SK-N-SH (cell line): Measurements from ENCODE around the gene PIGX. TPM values are rescaled to one million over a fixed set of nuclear protein-coding genes. Genes with fewer than 3 reads are reported as not detected.

Experiments
- CTCF ChIA-PET: fragments of 300-600, 350-600 bp; formaldehyde crosslinking; extraction: SDS; loops from one replicate; lab custom pipeline; 2021; lab: Yijun Ruan, JAX
- POLR2A ChIA-PET: fragments of 350-600 bp; sonication (Branson Sonifier 250); formaldehyde crosslinking; extraction: SDS; loops from one replicate; lab custom pipeline; 2020; ENCODE audit warnings: antibody characterized with exemption, inconsistent platforms; lab: Yijun Ruan, JAX
- DNase-seq: peaks from one replicate; pipeline ENCODE4 v3.0.0; 2012
- H2AFZ ChIP-seq: fragments of 200-600 bp; sonication (generic); 2 replicates; pipeline ENCODE4 v1.8.1; 2016; ENCODE audit warnings: antibody characterized with exemption, mild to moderate bottlenecking, low read depth
- H3F3A ChIP-seq: fragments of 200-600 bp; sonication (generic); replicated peaks from 2 replicates; pipeline ENCODE3; 2016; ENCODE audit warnings: antibody characterized with exemption, mild to moderate bottlenecking; ENCODE audit not compliant: insufficient read depth
- H3K27ac ChIP-seq, 2 experiments: fragments of 200-500 bp in 1 of 2; fragments of 200-600 bp in 1 of 2; sonication (Bioruptor generic) in 1 of 2; sonication (generic), shearing (Covaris generic) in 1 of 2; 2 replicates each; pipeline versions ENCODE4 v1.5.1 to v1.6.1; 2014 to 2016; ENCODE audit warnings: low read depth in 2 of 2, inconsistent platforms in 1 of 2, low read length in 1 of 2, mild to moderate bottlenecking in 1 of 2, mixed read lengths in 1 of 2
- H3K27me3 ChIP-seq: fragments of 200-600 bp; sonication (generic), shearing (Covaris generic); 2 replicates; pipeline ENCODE4 v1.6.1; 2016; ENCODE audit warnings: mixed run types; ENCODE audit not compliant: insufficient read depth
- H3K36me3 ChIP-seq, 2 experiments: fragments of 200-500 bp in 1 of 2; fragments of 200-600 bp in 1 of 2; sonication (Bioruptor generic) in 1 of 2; sonication (generic) in 1 of 2; replicated peaks in 1 of 2; 2 replicates each; pipeline versions ENCODE3 to v1.5.1; 2014 to 2016; ENCODE audit warnings: low read length in 1 of 2, mild to moderate bottlenecking in 1 of 2; ENCODE audit not compliant: insufficient read depth in 2 of 2, control insufficient read depth in 1 of 2
- H3K4me1 ChIP-seq, 2 experiments: fragments of 200-500 bp in 1 of 2; fragments of 200-600 bp in 1 of 2; sonication (Bioruptor generic) in 1 of 2; sonication (generic), shearing (Covaris generic) in 1 of 2; 2 replicates each; pipeline versions ENCODE4 v1.5.1 to v1.6.1; 2014 to 2016; ENCODE audit warnings: low read depth in 1 of 2, low read length in 1 of 2, mixed run types in 1 of 2; ENCODE audit not compliant: insufficient read depth in 2 of 2, control insufficient read depth in 1 of 2
- H3K4me2 ChIP-seq: fragments of 200-600 bp; sonication (generic), shearing (Covaris generic); 2 replicates; pipeline ENCODE4 v1.6.1; 2017; ENCODE audit warnings: mixed run types
- H3K4me3 ChIP-seq, 2 experiments: fragments of 200-500 bp in 1 of 2; fragments of 200-600 bp in 1 of 2; sonication (Bioruptor generic) in 1 of 2; sonication (generic), shearing (Covaris generic) in 1 of 2; 2 replicates each; pipeline versions ENCODE4 v1.5.1 to v1.8.1; 2014 to 2016; ENCODE audit warnings: low read depth in 2 of 2, inconsistent platforms in 1 of 2, low read length in 1 of 2, mild to moderate bottlenecking in 1 of 2, mixed read lengths in 1 of 2, moderate library complexity in 1 of 2
- H3K79me2 ChIP-seq: fragments of 200-600 bp; sonication (generic); 2 replicates; pipeline ENCODE4 v1.8.1; 2017; ENCODE audit warnings: mild to moderate bottlenecking; ENCODE audit not compliant: insufficient read depth
- H3K9ac ChIP-seq: fragments of 200-600 bp; sonication (generic); 2 replicates; pipeline ENCODE4 v1.6.1; 2017; ENCODE audit warnings: mixed run types
- H3K9me2 ChIP-seq: fragments of 200-600 bp; sonication (generic); 2 replicates; pipeline ENCODE4 v1.6.1; 2017; ENCODE audit warnings: mixed run types
- H3K9me3 ChIP-seq: fragments of 200-600 bp; sonication (generic); 2 replicates; pipeline ENCODE4 v1.6.1; 2017; ENCODE audit warnings: mixed run types, mild to moderate bottlenecking, moderate library complexity
- H4K20me1 ChIP-seq: fragments of 200-600 bp; sonication (generic); 2 replicates; pipeline ENCODE4 v1.6.1; 2017; ENCODE audit warnings: mild to moderate bottlenecking, mixed run types; ENCODE audit not compliant: insufficient read depth
- ELF1 ChIP-seq: IDR thresholded peaks from 2 replicates; pipeline ENCODE4 v1.4.0; 2012
- FOXM1 ChIP-seq: IDR thresholded peaks from 2 replicates; pipeline ENCODE4 v1.4.0; 2012; ENCODE audit warnings: low read depth, mild to moderate bottlenecking
- MAX ChIP-seq: IDR thresholded peaks from 2 replicates; pipeline ENCODE4 v1.4.0; 2012; ENCODE audit warnings: low read depth
- PBX3 ChIP-seq: IDR thresholded peaks from 2 replicates; pipeline ENCODE4; 2012
- RCOR1 ChIP-seq: fragments of 150-350 bp; IDR thresholded peaks from 2 replicates; pipeline ENCODE4 v1.6.1; 2017; ENCODE audit warnings: antibody characterized with exemption, low read length
- REST ChIP-seq: IDR thresholded peaks from 2 replicates; pipeline ENCODE4 v1.6.1; 2012; ENCODE audit warnings: mild to moderate bottlenecking, low read depth, low read length, moderate library complexity
- RFX5 ChIP-seq: IDR thresholded peaks from 2 replicates; pipeline ENCODE4 v1.6.1; 2012; ENCODE audit warnings: mild to moderate bottlenecking, improper control_type of control experiment, low read length
- SMC3 ChIP-seq: IDR thresholded peaks from 2 replicates; pipeline ENCODE4 v1.6.1; 2012; ENCODE audit warnings: low read depth, low read length, improper control_type of control experiment
- USF2 ChIP-seq: fragments of 150-350 bp; IDR thresholded peaks from 2 replicates; pipeline ENCODE4 v1.6.1; 2017; ENCODE audit warnings: antibody characterized with exemption, low read length, low read depth, borderline replicate concordance
- ZBTB33 ChIP-seq: IDR thresholded peaks from 2 replicates; pipeline ENCODE4 v1.4.0; 2012; ENCODE audit warnings: low read depth, borderline replicate concordance
- WGBS: methylation state at CpG from one replicate; pipeline ENCODE4 v1.1.6; 2017; ENCODE audit warnings: low lambda C conversion rate; 5-methylcytosine and 5-hydroxymethylcytosine counted together
- polyA plus RNA-seq, 3 experiments: library from polyadenylated mRNA; depleted of rRNA; stranded (reverse); fragments of >200 nt; gene quantifications; 2 replicates each; pipeline ENCODE4 v1.2.3, GENCODE V29; 2012

PIGX gene
- polyA plus RNA-seq, 1 of the 3 experiments (the other 2 are of a cell fraction): 15.5 TPM

GRCh38 chr3:196721097-196721496 lies 8.9 kb downstream of the PIGX start:
- WGBS: 69% methylated on average over 2 of the region's 2 CpGs
- no peak overlapping the region for H3K9ac ChIP-seq
- H3K36me3 ChIP-seq: peaks cover 22 to 58% of the 10 kb centered on the region in 2 experiments
- H4K20me1 ChIP-seq: no peaks in the 10 kb centered on the region
- ChIA-PET CTCF (no interaction called here), POLR2A (no interaction called here)
- peaks cover 12% of the 10 kb centered on the region; the same call in 1 of the 2 replicates for H3K9me3 ChIP-seq
- no peak overlapping the region for H3K27ac ChIP-seq
- H3K4me1 ChIP-seq: no peaks in the 10 kb centered on the region
- TF ChIP-seq PBX3 (no peak), USF2 (no peak), REST (no peak), FOXM1 (no peak), SMC3 (no peak), ZBTB33 (no peak), RCOR1 (no peak), MAX (no peak), RFX5 (no peak), ELF1 (no peak)
- no peak overlapping the region for H2AFZ ChIP-seq
- H3K27me3 ChIP-seq: no peaks in the 10 kb centered on the region
- no peaks in the 10 kb centered on the region for H3F3A ChIP-seq
- no peaks in the 10 kb centered on the region for H3K9me2 ChIP-seq
- no peak overlapping the region for H3K4me3 ChIP-seq
- DNase-seq: no peak
- H3K79me2 ChIP-seq: peaks cover 30% of the 10 kb centered on the region
- no peak overlapping the region for H3K4me2 ChIP-seq
